Neural progenitor cell (in vitro differentiated cells): ENCODE results near the gene AKAP3.

Experiments
- EZH2phosphoT487 ChIP-seq: fragments of 200-600 bp; sonication (generic); IDR thresholded peaks from 2 replicates; pipeline ENCODE4 v1.6.1; 2017; ENCODE audit warnings: antibody characterized with exemption
- TF ChIP-seq, protein P1 (sequence below): fragments of 200-600 bp; sonication (generic); IDR thresholded peaks from 2 replicates; pipeline ENCODE4 v1.5.1; 2017; ENCODE audit warnings: antibody characterized with exemption, mild to moderate bottlenecking

GRCh38 chr12:4609071-4609470 lies 39.8 kb downstream of the AKAP3 start:
- TF ChIP-seq, protein P1, sequence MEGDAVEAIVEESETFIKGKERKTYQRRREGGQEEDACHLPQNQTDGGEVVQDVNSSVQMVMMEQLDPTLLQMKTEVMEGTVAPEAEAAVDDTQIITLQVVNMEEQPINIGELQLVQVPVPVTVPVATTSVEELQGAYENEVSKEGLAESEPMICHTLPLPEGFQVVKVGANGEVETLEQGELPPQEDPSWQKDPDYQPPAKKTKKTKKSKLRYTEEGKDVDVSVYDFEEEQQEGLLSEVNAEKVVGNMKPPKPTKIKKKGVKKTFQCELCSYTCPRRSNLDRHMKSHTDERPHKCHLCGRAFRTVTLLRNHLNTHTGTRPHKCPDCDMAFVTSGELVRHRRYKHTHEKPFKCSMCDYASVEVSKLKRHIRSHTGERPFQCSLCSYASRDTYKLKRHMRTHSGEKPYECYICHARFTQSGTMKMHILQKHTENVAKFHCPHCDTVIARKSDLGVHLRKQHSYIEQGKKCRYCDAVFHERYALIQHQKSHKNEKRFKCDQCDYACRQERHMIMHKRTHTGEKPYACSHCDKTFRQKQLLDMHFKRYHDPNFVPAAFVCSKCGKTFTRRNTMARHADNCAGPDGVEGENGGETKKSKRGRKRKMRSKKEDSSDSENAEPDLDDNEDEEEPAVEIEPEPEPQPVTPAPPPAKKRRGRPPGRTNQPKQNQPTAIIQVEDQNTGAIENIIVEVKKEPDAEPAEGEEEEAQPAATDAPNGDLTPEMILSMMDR = no peak
- no peak for TF ChIP-seq EZH2phosphoT487
